Measurements from ENCODE around the gene LIN28A.

Gene LIN28A, protein sequence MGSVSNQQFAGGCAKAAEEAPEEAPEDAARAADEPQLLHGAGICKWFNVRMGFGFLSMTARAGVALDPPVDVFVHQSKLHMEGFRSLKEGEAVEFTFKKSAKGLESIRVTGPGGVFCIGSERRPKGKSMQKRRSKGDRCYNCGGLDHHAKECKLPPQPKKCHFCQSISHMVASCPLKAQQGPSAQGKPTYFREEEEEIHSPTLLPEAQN

DNA sequence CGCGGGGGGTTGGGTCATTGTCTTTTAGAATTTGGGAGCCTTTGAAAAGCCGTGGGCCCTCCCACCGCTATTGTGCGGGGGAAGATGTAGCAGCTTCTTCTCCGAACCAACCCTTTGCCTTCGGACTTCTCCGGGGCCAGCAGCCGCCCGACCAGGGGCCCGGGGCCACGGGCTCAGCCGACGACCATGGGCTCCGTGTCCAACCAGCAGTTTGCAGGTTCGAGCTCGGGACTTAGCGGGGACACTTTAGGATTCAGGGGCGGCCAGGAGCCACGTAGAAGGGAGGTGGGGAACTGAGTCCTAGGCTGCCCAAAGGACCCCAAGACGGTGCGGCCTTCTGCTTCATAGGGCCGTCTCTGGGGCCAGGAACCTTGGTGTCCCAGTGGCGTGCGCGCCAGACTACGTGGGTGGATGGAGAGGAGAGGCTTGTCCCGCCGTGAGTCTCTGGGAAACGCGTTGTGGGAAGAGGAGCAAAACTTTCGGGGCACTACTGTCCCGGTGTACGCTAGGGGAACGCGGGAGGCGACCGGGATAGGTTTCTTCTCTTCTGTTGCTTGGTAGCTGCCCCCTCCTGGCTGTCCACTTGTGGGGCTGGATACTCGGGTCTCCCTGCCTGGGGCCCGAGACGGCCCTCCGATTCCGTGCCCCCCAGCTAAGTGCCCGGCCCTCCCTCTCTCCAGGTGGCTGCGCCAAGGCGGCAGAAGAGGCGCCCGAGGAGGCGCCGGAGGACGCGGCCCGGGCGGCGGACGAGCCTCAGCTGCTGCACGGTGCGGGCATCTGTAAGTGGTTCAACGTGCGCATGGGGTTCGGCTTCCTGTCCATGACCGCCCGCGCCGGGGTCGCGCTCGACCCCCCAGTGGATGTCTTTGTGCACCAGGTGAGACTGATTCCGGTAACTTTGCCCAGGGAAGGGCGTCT, at the start of gene LIN28A:
LIN28A (plus strand) TSS at position 112 of the 918 bp plus-strand sequence; CDS start at position 187, 75 bp downstream.
- TF ChIP-seq, protein P1, sequence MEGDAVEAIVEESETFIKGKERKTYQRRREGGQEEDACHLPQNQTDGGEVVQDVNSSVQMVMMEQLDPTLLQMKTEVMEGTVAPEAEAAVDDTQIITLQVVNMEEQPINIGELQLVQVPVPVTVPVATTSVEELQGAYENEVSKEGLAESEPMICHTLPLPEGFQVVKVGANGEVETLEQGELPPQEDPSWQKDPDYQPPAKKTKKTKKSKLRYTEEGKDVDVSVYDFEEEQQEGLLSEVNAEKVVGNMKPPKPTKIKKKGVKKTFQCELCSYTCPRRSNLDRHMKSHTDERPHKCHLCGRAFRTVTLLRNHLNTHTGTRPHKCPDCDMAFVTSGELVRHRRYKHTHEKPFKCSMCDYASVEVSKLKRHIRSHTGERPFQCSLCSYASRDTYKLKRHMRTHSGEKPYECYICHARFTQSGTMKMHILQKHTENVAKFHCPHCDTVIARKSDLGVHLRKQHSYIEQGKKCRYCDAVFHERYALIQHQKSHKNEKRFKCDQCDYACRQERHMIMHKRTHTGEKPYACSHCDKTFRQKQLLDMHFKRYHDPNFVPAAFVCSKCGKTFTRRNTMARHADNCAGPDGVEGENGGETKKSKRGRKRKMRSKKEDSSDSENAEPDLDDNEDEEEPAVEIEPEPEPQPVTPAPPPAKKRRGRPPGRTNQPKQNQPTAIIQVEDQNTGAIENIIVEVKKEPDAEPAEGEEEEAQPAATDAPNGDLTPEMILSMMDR (IDR thresholded peaks at IDR 0.05) = no peak

DNA sequence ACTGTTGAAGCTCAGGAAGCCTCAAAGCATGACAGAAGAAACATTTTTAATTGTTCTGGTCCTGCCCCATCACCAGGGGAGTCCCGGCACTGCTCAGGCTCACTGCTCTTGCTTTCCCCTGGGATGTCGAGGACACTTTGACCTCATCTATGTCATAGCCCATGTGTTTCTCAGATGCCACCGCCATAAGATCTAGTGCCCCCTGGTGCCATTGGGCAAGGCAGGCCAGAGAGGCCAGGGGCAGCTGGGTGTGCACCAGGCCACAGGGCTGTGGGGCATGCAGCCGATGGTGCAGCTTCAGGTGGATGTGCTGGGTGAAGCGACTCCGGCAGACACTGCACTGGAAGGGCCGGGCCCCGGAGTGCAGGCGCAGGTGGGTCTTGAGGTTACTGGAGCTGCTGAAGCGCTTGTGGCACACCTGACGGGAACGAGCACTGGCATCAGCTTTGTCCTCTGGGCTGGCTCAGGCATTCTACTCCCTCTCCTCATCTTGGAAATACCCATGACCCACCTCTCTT, 49.0 kb upstream of the LIN28A start:
- TF ChIP-seq, protein P1 (IDR thresholded peaks at IDR 0.05) = no peak

DNA sequence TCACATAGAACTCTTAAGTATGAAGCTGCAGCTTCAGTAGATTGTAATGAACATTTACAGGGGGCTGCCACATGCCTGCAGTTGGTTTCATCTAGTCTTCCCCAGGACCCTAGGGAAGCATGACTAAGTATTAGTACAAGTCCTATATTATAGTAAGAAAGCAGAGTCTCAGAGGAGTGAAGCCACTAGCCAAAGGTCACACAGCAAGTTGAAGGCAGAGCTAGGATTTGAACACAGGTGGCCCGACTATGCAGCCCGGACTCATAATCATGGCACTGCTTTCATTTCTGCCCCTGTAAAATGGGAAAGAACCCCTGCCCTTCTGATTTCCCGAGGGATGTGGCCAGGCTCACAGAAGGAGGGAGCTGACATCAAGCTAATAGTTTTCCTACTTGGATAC, 48.3 kb upstream of the LIN28A start:
- TF ChIP-seq, protein P1 (IDR thresholded peaks at IDR 0.05) = no peak

DNA sequence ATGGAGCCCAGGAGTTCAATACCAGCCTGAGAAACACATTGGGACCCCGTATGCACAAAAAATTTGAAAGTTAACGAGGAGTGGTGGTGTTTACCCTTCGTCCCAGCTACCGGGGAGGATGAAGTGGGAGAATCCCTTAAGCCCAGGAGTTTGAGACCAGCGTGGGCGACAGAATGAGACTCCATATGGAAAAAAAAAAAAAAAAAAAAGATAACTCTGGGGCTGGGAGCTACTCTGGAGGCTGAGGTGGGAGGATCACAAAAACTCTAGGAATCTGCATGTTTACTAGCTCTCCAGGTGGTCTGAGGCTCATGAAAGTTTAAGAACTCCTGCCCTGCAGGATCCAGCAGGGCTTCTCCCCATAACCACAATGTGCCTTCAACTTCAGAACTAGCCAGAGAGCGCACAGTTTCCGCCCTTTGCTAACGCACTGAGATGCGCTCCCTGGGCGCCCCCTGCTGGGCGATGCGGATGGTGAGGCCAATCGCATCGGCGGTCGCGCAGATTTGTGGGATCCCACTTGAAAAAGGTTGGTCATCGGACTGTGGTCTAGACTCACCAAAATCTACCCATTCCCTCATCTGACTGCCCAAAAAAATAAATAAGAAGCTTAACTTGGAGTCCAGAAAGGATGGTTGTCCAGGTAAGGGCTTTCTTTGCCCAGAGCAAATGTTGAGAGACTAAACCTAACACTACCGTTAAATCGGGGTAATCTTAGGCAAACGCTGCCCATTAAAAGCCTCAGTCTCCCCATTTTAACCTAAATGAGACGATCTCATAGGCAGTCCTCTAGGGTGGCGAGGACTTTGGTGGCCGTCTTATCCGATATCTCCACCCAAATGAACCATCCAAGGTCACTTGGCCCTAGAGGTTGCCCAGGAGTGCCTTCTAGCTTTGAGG, 46.8 kb upstream of the LIN28A start:
- TF ChIP-seq, protein P1 (IDR thresholded peaks at IDR 0.05) = peak; percentile 82

DNA sequence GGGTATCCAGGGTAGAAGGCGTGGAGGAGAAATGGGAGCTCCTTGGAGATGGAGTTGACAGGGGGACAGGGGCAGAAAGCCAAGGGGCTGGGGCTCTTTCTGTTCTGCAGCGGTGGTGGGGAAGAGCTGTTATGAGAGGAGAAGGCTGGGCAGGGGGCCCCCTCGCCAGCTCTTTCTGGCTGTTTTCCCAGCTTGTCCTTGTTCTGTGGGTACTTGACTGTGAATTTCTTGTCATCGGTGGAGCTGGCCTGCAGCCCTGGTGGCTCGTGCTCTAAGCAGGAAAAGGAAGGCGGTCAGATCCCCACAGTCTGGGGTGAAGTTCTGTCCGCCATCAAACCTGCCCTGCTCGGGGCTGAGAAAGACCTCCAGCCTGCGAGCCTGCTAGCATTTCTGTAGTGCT, 45.7 kb upstream of the LIN28A start:
- TF ChIP-seq, protein P1 (IDR thresholded peaks at IDR 0.05) = no peak

DNA sequence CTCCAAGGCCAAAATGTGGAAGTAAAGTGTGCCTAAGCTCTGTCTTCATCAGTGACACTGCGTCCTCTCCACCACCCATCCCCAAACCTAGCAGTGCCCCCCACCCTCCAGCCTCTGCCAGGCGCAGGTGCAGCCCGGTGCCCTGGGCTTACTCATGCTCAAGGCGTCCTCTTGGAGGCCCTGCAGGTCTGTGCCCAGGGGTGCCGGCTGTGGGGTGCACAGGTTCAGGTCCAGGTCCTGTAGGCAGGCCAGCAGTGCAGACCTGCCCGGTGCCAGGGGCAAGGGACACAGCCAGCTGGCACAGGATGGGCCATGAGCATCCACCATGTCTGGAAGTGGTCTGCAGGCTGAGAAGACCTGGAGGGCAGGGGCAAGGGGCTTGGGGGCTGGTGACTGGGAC, 43.2 kb upstream of the LIN28A start:
- TF ChIP-seq, protein P1 (IDR thresholded peaks at IDR 0.05) = no peak

DNA sequence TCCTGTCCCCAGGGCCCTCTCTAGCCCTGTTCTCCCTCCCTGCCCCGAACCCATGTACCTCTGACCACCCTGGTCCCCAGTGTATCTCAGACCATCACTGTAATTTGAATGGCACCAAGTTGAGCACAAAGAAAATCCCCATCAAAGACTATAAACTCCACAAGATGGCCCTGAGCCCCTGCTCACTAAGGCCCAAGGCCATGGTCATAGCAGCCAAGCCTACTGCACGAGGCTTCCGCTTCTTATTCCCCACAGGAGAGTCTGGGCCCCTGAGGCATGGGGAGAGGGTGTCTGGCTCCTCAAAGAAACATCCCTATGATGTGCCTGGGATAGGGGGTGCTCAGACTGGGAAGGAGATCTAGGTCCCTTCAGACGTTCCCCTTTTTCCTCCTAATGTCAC, 42.6 kb upstream of the LIN28A start:
- TF ChIP-seq, protein P1 (IDR thresholded peaks at IDR 0.05) = no peak
